ENCODE results near the gene SEL1L3.

Gene SEL1L3

GRCh38 chr4:25860586-25861279 lies 2.1 kb downstream of the SEL1L3 start:
- TF ChIP-seq CTCF (IDR thresholded peaks at IDR 0.05), result no peak
- H3K4me3 ChIP-seq, result no peak overlapping the region
- no peak for DNase-seq (ENCODE audit: low spot score)
- no peak overlapping the region for H3K27ac ChIP-seq

GRCh38 chr4:25859429-25860148 lies 3.2 kb downstream of the SEL1L3 start:
- no peak for TF ChIP-seq CTCF (IDR thresholded peaks at IDR 0.05)
- peak overlapping the region in 1 of 2 donors; percentile 5 for H3K27ac ChIP-seq
- DNase-seq (ENCODE audit: low spot score), result no peak
- no peak overlapping the region for H3K4me3 ChIP-seq

GRCh38 chr4:25857851-25858400 lies 4.9 kb downstream of the SEL1L3 start:
- no peak overlapping the region for H3K4me3 ChIP-seq
- no peak for DNase-seq (ENCODE audit: low spot score)
- TF ChIP-seq CTCF (IDR thresholded peaks at IDR 0.05), result no peak
- H3K27ac ChIP-seq, result no peak overlapping the region

- Histone ChIP-seq H3K4me3 (no peak overlapping the region), H3K27ac (no peak overlapping the region)
- no peak for TF ChIP-seq CTCF (IDR thresholded peaks at IDR 0.05)
- no peak for DNase-seq (ENCODE audit: low spot score)
These were observed 5.4 kb downstream of the SEL1L3 start for GRCh38 chr4:25857403-25857802.

GRCh38 chr4:25856756-25857155 lies 6.0 kb downstream of the SEL1L3 start:
- Histone ChIP-seq H3K4me3 (no peak overlapping the region), H3K27ac (no peak overlapping the region)
- no peak for TF ChIP-seq CTCF (IDR thresholded peaks at IDR 0.05)
- no peak for DNase-seq (ENCODE audit: low spot score)

GRCh38 chr4:25852103-25852502 lies 10.7 kb downstream of the SEL1L3 start:
- no peak for TF ChIP-seq CTCF (IDR thresholded peaks at IDR 0.05)
- no peak for DNase-seq (ENCODE audit: low spot score)
- H3K4me3 ChIP-seq, result no peak overlapping the region
- H3K27ac ChIP-seq, result no peak overlapping the region

Data from coronary artery (tissue), 2 donors.